ENCODE measurements around the gene HIVEP1. TPM values are rescaled to one million over a fixed set of nuclear protein-coding genes. Genes with fewer than 3 reads are reported as not detected.

Gene HIVEP1
- total RNA-seq, 2 donors from 2014 or later = 16.1 to 18.8 TPM

- no peak for TF ChIP-seq CTCF (IDR thresholded peaks at IDR 0.05)
- peaks cover 29% of the 10 kb centered on the region for H3K36me3 ChIP-seq
- H3K27me3 ChIP-seq = no peaks in the 10 kb centered on the region
- no peak overlapping the region for H3K27ac ChIP-seq
- H3K9me3 ChIP-seq = no peaks in the 10 kb centered on the region
- peak; percentile 81 for DNase-seq (ENCODE audit: low spot score)
- peaks cover 0 to 18% of the 10 kb centered on the region in 2 donors for H3K4me1 ChIP-seq
- no peak overlapping the region for H3K4me3 ChIP-seq
Observed at GRCh38 chr6:12137480-12137879, 125.4 kb downstream of the HIVEP1 start.

GRCh38 chr6:12138381-12138780 is 126.3 kb downstream of the HIVEP1 start:
- Histone ChIP-seq H3K9me3 (no peaks in the 10 kb centered on the region), H3K4me1 (peaks cover 0 to 18% of the 10 kb centered on the region in 2 donors), H3K4me3 (no peak overlapping the region), H3K27ac (no peak overlapping the region), H3K27me3 (no peaks in the 10 kb centered on the region), H3K36me3 (peaks cover 29% of the 10 kb centered on the region)
- TF ChIP-seq CTCF (IDR thresholded peaks at IDR 0.05) = no peak
- no peak for DNase-seq (ENCODE audit: low spot score)

GRCh38 chr6:12138936-12139335 is 126.8 kb downstream of the HIVEP1 start:
- TF ChIP-seq CTCF (IDR thresholded peaks at IDR 0.05) = no peak
- Histone ChIP-seq H3K27me3 (no peaks in the 10 kb centered on the region), H3K36me3 (peaks cover 29% of the 10 kb centered on the region), H3K4me3 (no peak overlapping the region), H3K9me3 (no peaks in the 10 kb centered on the region), H3K27ac (no peak overlapping the region), H3K4me1 (peaks cover 0 to 18% of the 10 kb centered on the region in 2 donors)
- no peak for DNase-seq (ENCODE audit: low spot score)

GRCh38 chr6:12147557-12148316 is 135.6 kb downstream of the HIVEP1 start:
- H3K27me3 ChIP-seq = no peaks in the 10 kb centered on the region
- H3K4me1 ChIP-seq = no peaks in the 10 kb centered on the region
- no peaks in the 10 kb centered on the region for H3K36me3 ChIP-seq
- TF ChIP-seq CTCF (IDR thresholded peaks at IDR 0.05) = peak in 1 of 2 donors; percentile 17
- H3K27ac ChIP-seq = no peak overlapping the region
- no peak overlapping the region for H3K4me3 ChIP-seq
- H3K9me3 ChIP-seq = no peaks in the 10 kb centered on the region
- no peak for DNase-seq (ENCODE audit: low spot score)

GRCh38 chr6:12148317-12148801 is 136.2 kb downstream of the HIVEP1 start:
- no peaks in the 10 kb centered on the region for H3K27me3 ChIP-seq
- TF ChIP-seq CTCF (IDR thresholded peaks at IDR 0.05) = no peak
- no peaks in the 10 kb centered on the region for H3K36me3 ChIP-seq
- no peak for DNase-seq (ENCODE audit: low spot score)
- no peak overlapping the region for H3K27ac ChIP-seq
- no peak overlapping the region for H3K4me3 ChIP-seq
- H3K4me1 ChIP-seq = no peaks in the 10 kb centered on the region
- no peaks in the 10 kb centered on the region for H3K9me3 ChIP-seq
